HepG2 (cell line): ENCODE measurements around the gene ING5. TPM values are rescaled to one million over a fixed set of nuclear protein-coding genes. Genes with fewer than 3 reads are reported as not detected.
A peak's percentile ranks its signal among the peaks of the same experiment; 100 is the strongest.

Experiments
- GATA4 ChIP-seq: sonication (generic); IDR thresholded peaks from 2 replicates; pipeline ENCODE4 v1.6.1; 2016; ENCODE audit warnings: antibody characterized with exemption, low read depth, borderline replicate concordance
- HBP1 ChIP-seq: IDR thresholded peaks from 2 replicates; pipeline ENCODE4 v1.6.1; 2016; ENCODE audit warnings: low read depth, control low read depth
- JUN ChIP-seq: sonication (generic); formaldehyde crosslinking; IDR thresholded peaks from 2 replicates; pipeline ENCODE4 v1.4.0; 2020; ENCODE audit warnings: mild to moderate bottlenecking, missing genetic modification reagents
- MEIS1 ChIP-seq: sonication (generic); formaldehyde crosslinking; IDR thresholded peaks from 2 replicates; pipeline ENCODE4 v1.9.0; 2021; ENCODE audit warnings: mild to moderate bottlenecking, missing genetic modification reagents, moderate library complexity, borderline replicate concordance
- MEIS2 ChIP-seq: sonication (generic); formaldehyde crosslinking; IDR thresholded peaks from 2 replicates; pipeline ENCODE4 v1.9.0; 2021; ENCODE audit warnings: mild to moderate bottlenecking, missing genetic modification reagents
- NONO ChIP-seq, 2 experiments: fragments of 450-650 bp in 1 of 2; sonication (generic) in 1 of 2; formaldehyde crosslinking in 1 of 2; IDR thresholded peaks in 1 of 2; conservative IDR thresholded peaks in 1 of 2; 2 replicates each; pipeline versions ENCODE4 v1.6.1 to v1.8.0; 2017 to 2022; ENCODE audit warnings: mild to moderate bottlenecking in 1 of 2, missing genetic modification reagents in 1 of 2, moderate library complexity in 1 of 2
- POGZ ChIP-seq: sonication (generic); formaldehyde crosslinking; IDR thresholded peaks from 2 replicates; pipeline ENCODE4 v1.4.0; 2020; ENCODE audit warnings: mild to moderate bottlenecking, missing genetic modification reagents
- POLR2AphosphoS5 ChIP-seq: IDR thresholded peaks from 2 replicates; pipeline ENCODE4 v1.6.1; 2012; ENCODE audit warnings: low read depth, low read length
- RERE ChIP-seq: IDR thresholded peaks from 2 replicates; pipeline ENCODE4 v1.6.1; 2016; ENCODE audit warnings: low read depth, missing genetic modification reagents, missing compliant biosample characterization
- RFXAP ChIP-seq: sonication (generic); formaldehyde crosslinking; IDR thresholded peaks from 2 replicates; pipeline ENCODE4 v1.4.0; 2020; ENCODE audit warnings: missing genetic modification reagents, borderline replicate concordance
- STAG1 ChIP-seq: sonication (generic); formaldehyde crosslinking; IDR thresholded peaks from 2 replicates; pipeline ENCODE4 v1.4.0; 2020; ENCODE audit warnings: missing genetic modification reagents
- ZFY ChIP-seq: sonication (generic); formaldehyde crosslinking; IDR thresholded peaks from 2 replicates; pipeline ENCODE4 v1.4.0; 2020; ENCODE audit warnings: missing genetic modification reagents
- ZNF816 ChIP-seq: sonication (generic); formaldehyde crosslinking; IDR thresholded peaks from 2 replicates; pipeline ENCODE4 v1.8.0; 2022; ENCODE audit warnings: missing genetic modification reagents, mild to moderate bottlenecking, borderline replicate concordance
- polyA plus RNA-seq, 8 experiments: library from polyadenylated mRNA; depleted of rRNA in 3 of 8; stranded (reverse) in 7 of 8; unstranded in 1 of 8; fragments of >200 nt; fragmentation: Illumina TruSeq in 4 of 8; extraction: Trizol in 4 of 8; gene quantifications; 2 replicates each; pipeline versions ENCODE4 v1.2.1 to v1.2.3, GENCODE V29; 2011 to 2016; ENCODE audit warnings: low read depth in 4 of 8, missing spikeins in 1 of 8, mixed read lengths in 1 of 8; ENCODE audit not compliant: insufficient read depth in 1 of 8
- total RNA-seq, 5 experiments: library from RNA; depleted of rRNA; stranded (reverse); fragments of >200 nt; fragmentation: Illumina TruSeq; extraction: Trizol; gene quantifications; 2 replicates each; pipeline ENCODE4 v1.2.3, GENCODE V29; 2016; ENCODE audit warnings: low read depth in 1 of 5
- TF ChIP-seq, protein P1 (sequence below), 2 experiments: IDR thresholded peaks; 2 replicates each; pipeline ENCODE4 v1.6.1; 2011 to 2012; ENCODE audit warnings: low read length in 2 of 2, borderline replicate concordance in 1 of 2, low read depth in 1 of 2, mild to moderate bottlenecking in 1 of 2, moderate library complexity in 1 of 2
- TF ChIP-seq, protein P2 (sequence below): sonication (generic); formaldehyde crosslinking; conservative IDR thresholded peaks from 2 replicates; pipeline ENCODE4 v1.8.0; 2022; ENCODE audit warnings: mild to moderate bottlenecking, moderate library complexity, missing genetic modification reagents

Gene ING5
- total and polyA plus RNA-seq, 2 of the 13 experiments (the other 11 are each of a cell fraction or from before 2014, with no cell fraction given): 61.9 to 71.9 TPM

DNA sequence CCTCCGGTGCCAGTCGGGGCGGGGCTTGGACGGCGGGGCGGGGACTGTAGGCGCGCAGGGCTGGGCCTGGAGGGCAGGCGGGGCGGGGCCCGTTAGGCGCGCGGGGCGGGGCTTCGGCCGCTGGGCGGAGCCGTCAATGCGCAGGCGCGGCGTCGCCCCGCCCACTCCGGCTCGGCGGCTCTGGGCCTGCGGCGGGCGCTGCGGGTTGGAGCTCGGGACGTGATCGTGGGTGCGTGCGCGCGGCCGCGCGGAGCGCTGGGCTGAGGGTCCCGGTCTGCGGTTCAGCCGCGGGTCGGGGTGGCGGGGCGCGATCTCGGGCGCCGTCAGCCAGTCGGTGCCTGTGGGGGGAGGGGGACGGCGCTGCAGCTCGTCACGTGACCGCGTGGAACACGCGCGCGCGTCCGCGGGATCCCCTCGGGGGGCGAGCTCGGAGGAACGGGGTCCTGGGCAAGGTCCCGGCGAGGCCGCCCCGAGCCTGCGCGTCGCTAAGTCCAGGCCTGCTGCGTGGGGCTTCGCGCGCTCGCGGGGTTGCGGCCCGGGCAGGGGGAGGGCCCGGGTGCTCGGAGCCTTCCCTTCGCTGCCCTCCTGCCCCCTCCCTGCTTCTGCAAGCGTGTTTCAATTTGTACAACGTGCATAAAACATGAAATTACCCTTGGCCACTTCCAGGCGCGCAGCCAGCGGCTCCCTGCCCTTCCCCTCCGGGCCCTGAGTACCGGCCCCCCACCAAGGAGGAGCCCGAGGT is 32.8 kb downstream of the ING5 start, which contains the start of gene D2HGDH (continued):
- TF ChIP-seq HBP1 (CRISPR knock-in tag) (0 out of 2 replicates have a peak, but pooled peaks have one; percentile 32), ZNF816 (CRISPR knock-in tag) (no peak), STAG1 (CRISPR knock-in tag) (no peak), MEIS1 (no peak), POLR2AphosphoS5 (peak; percentile 86), NONO (IDR thresholded peaks at IDR 0.05) (no peak), NONO (CRISPR knock-in tag; conservative IDR thresholded peaks at IDR 0.05) (peak; percentile 69), ZFY (CRISPR knock-in tag) (peak; percentile 83), MEIS2 (CRISPR knock-in tag) (peak; percentile 60; the same call in 1 of the 2 replicates), RFXAP (CRISPR knock-in tag) (peak; percentile 59; the same call in 1 of the 2 replicates), GATA4 (no peak), POGZ (0 out of 2 replicates have a peak, but pooled peaks have one; percentile 5), JUN (CRISPR knock-in tag) (no peak), RERE (CRISPR knock-in tag) (peak; percentile 19; the same call in 1 of the 2 replicates)
- TF ChIP-seq, protein P1, sequence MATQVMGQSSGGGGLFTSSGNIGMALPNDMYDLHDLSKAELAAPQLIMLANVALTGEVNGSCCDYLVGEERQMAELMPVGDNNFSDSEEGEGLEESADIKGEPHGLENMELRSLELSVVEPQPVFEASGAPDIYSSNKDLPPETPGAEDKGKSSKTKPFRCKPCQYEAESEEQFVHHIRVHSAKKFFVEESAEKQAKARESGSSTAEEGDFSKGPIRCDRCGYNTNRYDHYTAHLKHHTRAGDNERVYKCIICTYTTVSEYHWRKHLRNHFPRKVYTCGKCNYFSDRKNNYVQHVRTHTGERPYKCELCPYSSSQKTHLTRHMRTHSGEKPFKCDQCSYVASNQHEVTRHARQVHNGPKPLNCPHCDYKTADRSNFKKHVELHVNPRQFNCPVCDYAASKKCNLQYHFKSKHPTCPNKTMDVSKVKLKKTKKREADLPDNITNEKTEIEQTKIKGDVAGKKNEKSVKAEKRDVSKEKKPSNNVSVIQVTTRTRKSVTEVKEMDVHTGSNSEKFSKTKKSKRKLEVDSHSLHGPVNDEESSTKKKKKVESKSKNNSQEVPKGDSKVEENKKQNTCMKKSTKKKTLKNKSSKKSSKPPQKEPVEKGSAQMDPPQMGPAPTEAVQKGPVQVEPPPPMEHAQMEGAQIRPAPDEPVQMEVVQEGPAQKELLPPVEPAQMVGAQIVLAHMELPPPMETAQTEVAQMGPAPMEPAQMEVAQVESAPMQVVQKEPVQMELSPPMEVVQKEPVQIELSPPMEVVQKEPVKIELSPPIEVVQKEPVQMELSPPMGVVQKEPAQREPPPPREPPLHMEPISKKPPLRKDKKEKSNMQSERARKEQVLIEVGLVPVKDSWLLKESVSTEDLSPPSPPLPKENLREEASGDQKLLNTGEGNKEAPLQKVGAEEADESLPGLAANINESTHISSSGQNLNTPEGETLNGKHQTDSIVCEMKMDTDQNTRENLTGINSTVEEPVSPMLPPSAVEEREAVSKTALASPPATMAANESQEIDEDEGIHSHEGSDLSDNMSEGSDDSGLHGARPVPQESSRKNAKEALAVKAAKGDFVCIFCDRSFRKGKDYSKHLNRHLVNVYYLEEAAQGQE (IDR thresholded peaks at IDR 0.05; ENCODE audit: borderline replicate concordance in 1 of 2, low read depth in 1 of 2, low read length in 2 of 2): peak in 1 of 2 experiments; percentile 14; a peak in 1 of 4 replicates
- TF ChIP-seq, protein P2, sequence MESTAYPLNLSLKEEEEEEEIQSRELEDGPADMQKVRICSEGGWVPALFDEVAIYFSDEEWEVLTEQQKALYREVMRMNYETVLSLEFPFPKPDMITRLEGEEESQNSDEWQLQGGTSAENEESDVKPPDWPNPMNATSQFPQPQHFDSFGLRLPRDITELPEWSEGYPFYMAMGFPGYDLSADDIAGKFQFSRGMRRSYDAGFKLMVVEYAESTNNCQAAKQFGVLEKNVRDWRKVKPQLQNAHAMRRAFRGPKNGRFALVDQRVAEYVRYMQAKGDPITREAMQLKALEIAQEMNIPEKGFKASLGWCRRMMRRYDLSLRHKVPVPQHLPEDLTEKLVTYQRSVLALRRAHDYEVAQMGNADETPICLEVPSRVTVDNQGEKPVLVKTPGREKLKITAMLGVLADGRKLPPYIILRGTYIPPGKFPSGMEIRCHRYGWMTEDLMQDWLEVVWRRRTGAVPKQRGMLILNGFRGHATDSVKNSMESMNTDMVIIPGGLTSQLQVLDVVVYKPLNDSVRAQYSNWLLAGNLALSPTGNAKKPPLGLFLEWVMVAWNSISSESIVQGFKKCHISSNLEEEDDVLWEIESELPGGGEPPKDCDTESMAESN (CRISPR knock-in tag): 0 out of 2 replicates have a peak, but pooled peaks have one; percentile 46
